HepG2 (cell line): ENCODE data around the gene ATXN2. TPM values are rescaled to one million over a fixed set of nuclear protein-coding genes. Genes with fewer than 3 reads are reported as not detected.

Source experiments
- ATF5 ChIP-seq: sonication (generic); formaldehyde crosslinking; IDR thresholded peaks from 2 replicates; pipeline ENCODE4 v1.4.0; 2020; ENCODE audit warnings: mild to moderate bottlenecking, low read depth, missing genetic modification reagents
- IRF9 ChIP-seq: sonication (generic); formaldehyde crosslinking; IDR thresholded peaks from 2 replicates; pipeline ENCODE4 v1.8.0; 2022; ENCODE audit warnings: missing genetic modification reagents, mild to moderate bottlenecking, borderline replicate concordance
- MTA3 ChIP-seq: sonication (generic); formaldehyde crosslinking; IDR thresholded peaks from 2 replicates; pipeline ENCODE4 v1.4.0; 2020; ENCODE audit warnings: missing genetic modification reagents
- NCOA5 ChIP-seq: sonication (generic); formaldehyde crosslinking; IDR thresholded peaks from 2 replicates; pipeline ENCODE4 v1.4.0; 2020; ENCODE audit warnings: missing genetic modification reagents
- RAD21 ChIP-seq: fragments of 450-650 bp; formaldehyde crosslinking; IDR thresholded peaks from 2 replicates; pipeline ENCODE4 v1.5.0; 2020; ENCODE audit warnings: mild to moderate bottlenecking
- RAD51 ChIP-seq: fragments of 450-650 bp; IDR thresholded peaks from 2 replicates; pipeline ENCODE4 v1.6.1; 2016; ENCODE audit warnings: borderline replicate concordance
- SAFB2 ChIP-seq: sonication (generic); formaldehyde crosslinking; IDR thresholded peaks from 2 replicates; pipeline ENCODE4 v1.5.1; 2020; ENCODE audit warnings: missing genetic modification reagents, low read depth, mild to moderate bottlenecking, borderline replicate concordance
- TAF1 ChIP-seq: sonication (generic); formaldehyde crosslinking; IDR thresholded peaks from 2 replicates; pipeline ENCODE4 v1.4.0; 2020; ENCODE audit warnings: missing genetic modification reagents
- TBX3 ChIP-seq: fragments of 450-650 bp; IDR thresholded peaks from 2 replicates; pipeline ENCODE4 v1.6.1; 2017; ENCODE audit warnings: antibody characterized with exemption, mild to moderate bottlenecking, inconsistent platforms, borderline replicate concordance
- ZBTB14 ChIP-seq: sonication (generic); formaldehyde crosslinking; IDR thresholded peaks from 2 replicates; pipeline ENCODE4 v1.4.0; 2020; ENCODE audit warnings: missing genetic modification reagents
- ZBTB2 ChIP-seq: sonication (generic); formaldehyde crosslinking; IDR thresholded peaks from 2 replicates; pipeline ENCODE4 v1.8.0; 2022; ENCODE audit warnings: low read depth, missing genetic modification reagents
- ZBTB39 ChIP-seq: sonication (generic); formaldehyde crosslinking; IDR thresholded peaks from 2 replicates; pipeline ENCODE4 v1.5.0; 2020; ENCODE audit warnings: missing genetic modification reagents
- ZNF136 ChIP-seq: sonication (generic); formaldehyde crosslinking; IDR thresholded peaks from 2 replicates; pipeline ENCODE4 v1.8.1; 2022; ENCODE audit warnings: low read depth, mild to moderate bottlenecking, moderate library complexity, missing genetic modification reagents
- ZNF281 ChIP-seq: sonication (generic); formaldehyde crosslinking; IDR thresholded peaks from 2 replicates; pipeline ENCODE4 v1.4.0; 2020; ENCODE audit warnings: missing genetic modification reagents, borderline replicate concordance
- ZNF317 ChIP-seq: sonication (generic); formaldehyde crosslinking; IDR thresholded peaks from 2 replicates; pipeline ENCODE4 v1.5.0; 2020; ENCODE audit warnings: mild to moderate bottlenecking, missing genetic modification reagents
- ZNF430 ChIP-seq: sonication (generic); formaldehyde crosslinking; IDR thresholded peaks from 2 replicates; pipeline ENCODE4 v1.9.0; 2021; ENCODE audit warnings: mild to moderate bottlenecking, missing genetic modification reagents
- ZNF577 ChIP-seq: sonication (generic); formaldehyde crosslinking; IDR thresholded peaks from 2 replicates; pipeline ENCODE4 v1.4.0; 2020; ENCODE audit warnings: mild to moderate bottlenecking, low read depth, missing genetic modification reagents, borderline replicate concordance
- ZNF598 ChIP-seq: sonication (generic); formaldehyde crosslinking; IDR thresholded peaks from 2 replicates; pipeline ENCODE4 v1.5.1; 2020; ENCODE audit warnings: mild to moderate bottlenecking, missing genetic modification reagents, borderline replicate concordance
- ZSCAN21 ChIP-seq: sonication (generic); formaldehyde crosslinking; IDR thresholded peaks from 2 replicates; pipeline ENCODE4 v1.8.0; 2022; ENCODE audit warnings: mild to moderate bottlenecking, missing genetic modification reagents, moderate library complexity, borderline replicate concordance
- polyA plus RNA-seq, 8 experiments: library from polyadenylated mRNA; depleted of rRNA in 3 of 8; stranded (reverse) in 7 of 8; unstranded in 1 of 8; fragments of >200 nt; fragmentation: Illumina TruSeq in 4 of 8; extraction: Trizol in 4 of 8; gene quantifications; 2 replicates each; pipeline versions ENCODE4 v1.2.1 to v1.2.3, GENCODE V29; 2011 to 2016; ENCODE audit warnings: low read depth in 4 of 8, missing spikeins in 1 of 8, mixed read lengths in 1 of 8; ENCODE audit not compliant: insufficient read depth in 1 of 8
- total RNA-seq, 5 experiments: library from RNA; depleted of rRNA; stranded (reverse); fragments of >200 nt; fragmentation: Illumina TruSeq; extraction: Trizol; gene quantifications; 2 replicates each; pipeline ENCODE4 v1.2.3, GENCODE V29; 2016; ENCODE audit warnings: low read depth in 1 of 5

Gene ATXN2
- total and polyA plus RNA-seq, 2 of the 13 experiments (the other 11 are each of a cell fraction or from before 2014, with no cell fraction given): 18.1 to 27.1 TPM

GRCh38 chr12:111597831-111598636 lies 1.1 kb downstream of the ATXN2 start (continued):
- TF ChIP-seq SAFB2 (no peak), ATF5 (CRISPR knock-in tag) (no peak), NCOA5 (CRISPR knock-in tag) (no peak), MTA3 (CRISPR knock-in tag) (no peak), ZNF430 (0 out of 2 replicates have a peak, but pooled peaks have one; percentile 13), IRF9 (CRISPR knock-in tag) (no peak; the same call in 1 of the 2 replicates), ZNF317 (CRISPR knock-in tag) (no peak), ZBTB39 (CRISPR knock-in tag) (no peak), RAD51 (no peak), ZBTB14 (CRISPR knock-in tag) (no peak), ZNF598 (CRISPR knock-in tag) (no peak), ZBTB2 (CRISPR knock-in tag) (no peak), ZNF136 (0 out of 2 replicates have a peak, but pooled peaks have one; percentile 55), TBX3 (no peak), TAF1 (peak; percentile 35; the same call in 1 of the 2 replicates), RAD21 (no peak), ZSCAN21 (CRISPR knock-in tag) (no peak), ZNF577 (CRISPR knock-in tag) (no peak), ZNF281 (no peak)
